ENCODE measurements around the gene QSER1. TPM values are rescaled to one million over a fixed set of nuclear protein-coding genes. Genes with fewer than 3 reads are reported as not detected.

QSER1 gene
- polyA plus RNA-seq, 10 donors: 17.6 to 29.4 (median 24.4) TPM

Other genes starting within 250 kb of the QSER1 start
- gene CCDC73, start 98.1 kb upstream of the QSER1 start, polyA plus RNA-seq (ENCODE audit: insufficient read length in 10 of 10): under 1 TPM in 7 of 10 donors, not detected in 3; 0.05 to 0.66 (median 0.06) TPM
- gene PRRG4, start 62.9 kb upstream of the QSER1 start, polyA plus RNA-seq (ENCODE audit: insufficient read length in 10 of 10): 1 to 10 TPM in 2 of 10 donors, under 1 TPM in 8; 0.08 to 4.5 (median 0.17) TPM
- gene DEPDC7, start 123.1 kb downstream of the QSER1 start, polyA plus RNA-seq (ENCODE audit: insufficient read length in 10 of 10): 10 to 100 TPM; 10.7 to 19.1 (median 16.1) TPM
- gene TCP11L1, start 146.8 kb downstream of the QSER1 start, polyA plus RNA-seq (ENCODE audit: insufficient read length in 10 of 10): 10 to 100 TPM in 9 of 10 donors, 1 to 10 TPM in 1; 8.9 to 14.0 (median 11.3) TPM